GM12878 (cell line): ENCODE results near the gene TOB2. TPM values are rescaled to one million over a fixed set of nuclear protein-coding genes. Genes with fewer than 3 reads are reported as not detected.

Experiments
- ATAC-seq: fragments of 200-7000 bp; cut with Tn5 transposase; 3 replicates; pipeline ENCODE4 v1.9.1; 2020; ENCODE audit warnings: mild to moderate bottlenecking, moderate library complexity
- BruUV-seq: library from RNA; stranded (reverse); fragments of 400-500 nt; replicated peaks from 2 replicates; lab custom pipeline; 2021; lab: Mats Ljungman, UMichigan
- CTCF ChIA-PET: fragments of 300-600 bp; sonication (Branson Sonifier 250); formaldehyde crosslinking; extraction: SDS; loops from one replicate; lab custom pipeline; 2021; ENCODE audit warnings: inconsistent platforms; lab: Yijun Ruan, JAX
- POLR2A ChIA-PET: fragments of 350-600 bp; formaldehyde crosslinking; extraction: SDS; loops from one replicate; lab custom pipeline; 2021; ENCODE audit warnings: inconsistent platforms; lab: Charles Lee
- RAD21 ChIA-PET: fragments of 300-600 bp; sonication (Branson Sonifier 250); formaldehyde crosslinking; loops from one replicate; lab custom pipeline; 2023; ENCODE audit warnings: antibody characterized with exemption; ENCODE audit not compliant: unreplicated experiment; lab: Charles Lee
- SMC1A ChIA-PET: fragments of 300-600 bp; sonication (Branson Sonifier 250); formaldehyde crosslinking; loops from one replicate; lab custom pipeline; 2023; ENCODE audit not compliant: unreplicated experiment, uncharacterized antibody; lab: Charles Lee
- DNase-seq: peaks from one replicate; pipeline ENCODE4 v3.0.0-alpha.2; 2011; ENCODE audit warnings: low read depth, low spot score
- FAIRE-seq: peaks from 3 replicates; lab custom pipeline; 2011; peaks lifted over from hg19 to GRCh38; lab: Jason Lieb, UNC
- H2AFZ ChIP-seq: 2 replicates; pipeline ENCODE4 v1.6.0; 2011; ENCODE audit warnings: low read depth, low read length, control low read depth; ENCODE audit not compliant: control insufficient read depth
- H3K27ac ChIP-seq: 2 replicates; pipeline ENCODE4 v1.5.1; 2011; ENCODE audit warnings: control low read depth; ENCODE audit not compliant: control insufficient read depth, insufficient read depth
- H3K27me3 ChIP-seq, 2 experiments: replicated peaks in 1 of 2; 2 replicates each; pipeline versions ENCODE4 v1.6.0 to v1.6.1; 2011; ENCODE audit warnings: low read length in 1 of 2; ENCODE audit not compliant: control insufficient read depth in 2 of 2, insufficient read depth in 2 of 2
- H3K36me3 ChIP-seq, 2 experiments: 2 replicates each; pipeline ENCODE4 v1.5.1; 2011; ENCODE audit warnings: low read length in 1 of 2; ENCODE audit not compliant: control insufficient read depth in 2 of 2, insufficient read depth in 2 of 2
- H3K4me1 ChIP-seq: 2 replicates; pipeline ENCODE4 v1.6.1; 2011; ENCODE audit warnings: mild to moderate bottlenecking, low read length, moderate library complexity, mixed read lengths; ENCODE audit not compliant: control insufficient read depth, insufficient read depth
- H3K4me2 ChIP-seq: 2 replicates; pipeline ENCODE4 v1.6.0; 2011; ENCODE audit warnings: control low read depth; ENCODE audit not compliant: control insufficient read depth, insufficient read depth
- H3K4me3 ChIP-seq: fragments of 200-600 bp; sonication (generic); 2 replicates; pipeline ENCODE4 v1.5.1; 2016
- H3K79me2 ChIP-seq: 2 replicates; pipeline ENCODE4 v1.6.0; 2011; ENCODE audit warnings: low read length; ENCODE audit not compliant: control insufficient read depth, insufficient read depth
- H3K9ac ChIP-seq: 2 replicates; pipeline ENCODE4 v1.8.0; 2011; ENCODE audit warnings: low read length, control low read depth, mixed read lengths; ENCODE audit not compliant: control insufficient read depth, insufficient read depth
- H3K9me3 ChIP-seq: replicated peaks from 3 replicates; pipeline ENCODE4 v1.5.1; 2011; ENCODE audit warnings: mild to moderate bottlenecking, low read length; ENCODE audit not compliant: control insufficient read depth, insufficient read depth
- H4K20me1 ChIP-seq: 2 replicates; pipeline ENCODE4 v1.6.0; 2011; ENCODE audit not compliant: control insufficient read depth, insufficient read depth
- FOXM1 ChIP-seq: IDR thresholded peaks from 2 replicates; pipeline ENCODE4 v1.6.1; 2012; ENCODE audit warnings: low read depth, mild to moderate bottlenecking, inconsistent platforms, low read length, moderate library complexity
- GATAD2B ChIP-seq: fragments of 450-650 bp; conservative IDR thresholded peaks from 2 replicates; pipeline ENCODE4 v1.6.1; 2017; ENCODE audit warnings: low read depth, mild to moderate bottlenecking, moderate library complexity
- JUNB ChIP-seq: IDR thresholded peaks from 2 replicates; pipeline ENCODE4 v1.6.1; 2016; ENCODE audit warnings: antibody characterized with exemption, mild to moderate bottlenecking
- MTA2 ChIP-seq: fragments of 450-650 bp; IDR thresholded peaks from 2 replicates; pipeline ENCODE4 v1.6.1; 2016; ENCODE audit warnings: low read depth, mild to moderate bottlenecking, moderate library complexity
- MTA3 ChIP-seq: IDR thresholded peaks from 2 replicates; pipeline ENCODE4 v1.6.1; 2012; ENCODE audit warnings: low read length, inconsistent platforms, borderline replicate concordance
- SKIL ChIP-seq: fragments of 450-650 bp; IDR thresholded peaks from 2 replicates; pipeline ENCODE4 v1.6.1; 2017; ENCODE audit warnings: mild to moderate bottlenecking, low read depth, inconsistent platforms; ENCODE audit not compliant: poor library complexity, severe bottlenecking
- SPI1 ChIP-seq: IDR thresholded peaks from 2 replicates; pipeline ENCODE4 v1.6.1; 2011; ENCODE audit warnings: low read depth, mild to moderate bottlenecking, low read length, moderate library complexity, borderline replicate concordance; ENCODE audit not compliant: insufficient read depth
- TARDBP ChIP-seq: IDR thresholded peaks from 2 replicates; pipeline ENCODE4 v1.6.1; 2016; ENCODE audit warnings: borderline replicate concordance
- ZNF622 ChIP-seq: fragments of 450-650 bp; IDR thresholded peaks from 2 replicates; pipeline ENCODE4 v1.6.1; 2017; ENCODE audit warnings: mild to moderate bottlenecking, inconsistent platforms
- WGBS: methylation state at CpG from one replicate; pipeline ENCODE4 v1.1.6; 2016; ENCODE audit warnings: low lambda C conversion rate; ENCODE audit not compliant: insufficient replicate concordance, insufficient coverage; ENCODE audit errors: missing lambda C conversion rate; 5-methylcytosine and 5-hydroxymethylcytosine counted together
- in situ Hi-C: fragments of 300-500 bp; cut with MboI; formaldehyde crosslinking; loops from 9 replicates; pipeline ENCODE4 v1.14.3; 2018; ENCODE audit warnings: mixed read lengths
- intact Hi-C: fragments of 100-400 bp; cut with micrococcal nuclease; formaldehyde crosslinking; loops from one replicate; pipeline ENCODE4 v1.14.2; 2022; ENCODE audit not compliant: unreplicated experiment
- polyA plus RNA-seq, 11 experiments: library from polyadenylated mRNA; depleted of rRNA in 4 of 11; unstranded in 6 of 11; stranded (reverse) in 5 of 11; fragments of >200 nt; fragmentation: Nextera tagmentation in 4 of 11; fragmentation: Illumina TruSeq in 1 of 11; extraction: Ambion mirVana in 4 of 11; extraction: Trizol in 1 of 11; gene quantifications; 1 replicate in 1 of 11; 2 replicates in 10 of 11; pipeline versions ENCODE4 v1.2.1 to v1.2.3, GENCODE V29; 2011 to 2016; ENCODE audit warnings: inconsistent platforms in 2 of 11, missing spikeins in 2 of 11, low read depth in 1 of 11
- total RNA-seq, 4 experiments: library from RNA; depleted of rRNA in 3 of 4; stranded (reverse); fragments of >200 nt in 3 of 4; fragmentation: Illumina TruSeq in 1 of 4; extraction: Trizol in 1 of 4; gene quantifications; 2 replicates each; pipeline versions ENCODE4 v1.2.1 to v1.2.3, GENCODE V29; 2013 to 2021

Gene TOB2
- total and polyA plus RNA-seq, 10 of the 15 experiments (the other 5 are each of a cell fraction or from before 2014, with no cell fraction given): 4.5 to 32.0 (median 15.1) TPM

- no peak overlapping the region for H3K4me2 ChIP-seq
- WGBS: 65% methylated on average over 7 of the region's 7 CpGs
- intact Hi-C loops (no loop called here), in situ Hi-C loops (no loop called here)
- no TSS peak for BruUV-seq
- FAIRE-seq (no peak), DNase-seq (no peak)
- H3K9me3 ChIP-seq: no peaks in the 10 kb centered on the region
- no peak overlapping the region for H2AFZ ChIP-seq
- H3K9ac ChIP-seq: no peak overlapping the region
- H3K4me1 ChIP-seq: no peaks in the 10 kb centered on the region
- ChIA-PET RAD21 (no interaction called here), SMC1A (interaction anchor here (0.6 kb wide), 2 partner anchors 48 to 56 kb away, joined by 3 read pairs; no protein-coding TSS in a partner anchor), POLR2A (interaction anchor here (0.5 kb wide), 1 partner anchor 392 kb away, joined by 3 read pairs; no protein-coding TSS in a partner anchor), CTCF (interaction anchor here (1.6 to 1.9 kb wide), 2 partner anchors 11 to 54 kb away, joined by 3 to 6 read pairs; partner anchors contain the start of genes ACO2 and PHF5A)
- H4K20me1 ChIP-seq: no peaks in the 10 kb centered on the region
- no peaks in the 10 kb centered on the region for H3K79me2 ChIP-seq
- no peaks in the 10 kb centered on the region for H3K27me3 ChIP-seq
- H3K4me3 ChIP-seq: no peak overlapping the region
- peaks cover 5 to 14% of the 10 kb centered on the region in 2 experiments for H3K36me3 ChIP-seq
- TF ChIP-seq TARDBP (no peak), ZNF622 (no peak), MTA2 (no peak), MTA3 (no peak), SKIL (no peak), FOXM1 (no peak), JUNB (no peak), GATAD2B (no peak), SPI1 (no peak)
- TF ChIP-seq, all 136 proteins: peak for 0
- no peak overlapping the region for H3K27ac ChIP-seq
- ATAC-seq: no peak
These were observed 11.6 kb upstream of the TOB2 start for GRCh38 chr22:41458161-41458728.
